ENCODE results near the gene ZFYVE28. TPM values are rescaled to one million over a fixed set of nuclear protein-coding genes. Genes with fewer than 3 reads are reported as not detected.
A peak's percentile ranks its signal among the peaks of the same experiment; 100 is the strongest.

Gene ZFYVE28
- total RNA-seq, 1 donor from 2014 or later: 0.39 TPM

DNA sequence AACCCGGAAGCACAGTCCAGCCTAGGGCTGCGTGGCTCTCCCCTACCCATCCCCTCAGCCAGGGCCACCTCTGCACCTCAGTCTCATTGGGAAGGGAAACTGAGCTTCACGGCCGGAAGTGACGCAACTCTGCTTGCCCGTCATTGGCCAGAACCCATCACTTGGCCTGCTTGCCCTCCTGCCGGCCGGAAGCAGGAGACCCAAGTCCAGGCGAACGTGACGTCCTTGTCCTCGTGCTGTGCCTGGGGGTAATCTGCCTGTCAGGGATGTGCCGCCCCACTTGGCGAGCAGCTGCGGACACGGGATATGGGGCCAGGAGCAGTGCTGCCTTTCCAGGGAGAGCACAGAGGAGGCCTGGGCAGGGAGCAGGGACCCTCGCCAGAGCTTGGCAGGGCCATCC, 31.2 kb downstream of the ZFYVE28 start:
- Mint-ChIP-seq H3K27ac (no peak overlapping the region), H3K27me3 (ENCODE audit: insufficient read depth, low read depth) (peaks cover 12% of the 10 kb centered on the region)
- no peak overlapping the region for H3K4me3 ChIP-seq

DNA sequence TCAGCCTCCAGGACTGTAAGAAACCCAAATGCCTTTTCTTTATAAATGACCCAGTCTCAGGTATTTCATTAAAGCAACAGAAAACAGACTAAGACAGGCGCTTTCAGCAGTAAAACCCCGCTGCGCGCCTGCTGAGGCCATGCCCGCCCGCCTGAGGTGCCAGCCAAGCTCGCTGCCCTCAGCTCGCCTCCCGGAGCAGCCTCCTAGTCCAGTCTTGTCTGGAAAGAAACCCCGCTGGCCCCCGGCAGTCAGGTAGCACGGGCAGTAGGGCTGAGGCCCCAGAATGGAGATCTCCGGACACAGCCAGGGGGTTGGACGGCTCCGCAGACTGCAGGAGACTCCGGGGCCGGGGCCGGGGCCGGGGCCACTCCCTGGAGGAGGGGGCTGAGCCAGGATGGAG, 31.7 kb downstream of the ZFYVE28 start:
- Mint-ChIP-seq H3K4me3 (no peak overlapping the region), H3K4me1 (peaks cover 40% of the 10 kb centered on the region), H3K27ac (no peak overlapping the region), H3K27me3 (ENCODE audit: insufficient read depth, low read depth) (peaks cover 11% of the 10 kb centered on the region), H3K36me3 (no peaks in the 10 kb centered on the region), H3K9me3 (peaks cover 2% of the 10 kb centered on the region)
- Histone ChIP-seq H2AFZ (replicated peaks) (no peak overlapping the region), H3K27me3 (peaks cover 9% of the 10 kb centered on the region), H3K4me2 (no peak overlapping the region), H3K36me3 (no peaks in the 10 kb centered on the region), H3K27ac (no peak overlapping the region), H3K4me1 (peaks cover 30% of the 10 kb centered on the region), H3K4me3 (no peak overlapping the region), H3K9ac (no peak overlapping the region), H3K9me3 (ENCODE audit: low read depth) (no peaks in the 10 kb centered on the region), H3F3A (ENCODE audit: low read depth) (peaks cover 12% of the 10 kb centered on the region), H4K20me1 (ENCODE audit: low read depth) (no peaks in the 10 kb centered on the region), H3K79me2 (ENCODE audit: low read depth) (no peaks in the 10 kb centered on the region)
- TF ChIP-seq EZH2phosphoT487 (IDR thresholded peaks at IDR 0.05) (no peak), EZH2 (IDR thresholded peaks at IDR 0.05) (no peak)
- TF ChIP-seq, protein P1, sequence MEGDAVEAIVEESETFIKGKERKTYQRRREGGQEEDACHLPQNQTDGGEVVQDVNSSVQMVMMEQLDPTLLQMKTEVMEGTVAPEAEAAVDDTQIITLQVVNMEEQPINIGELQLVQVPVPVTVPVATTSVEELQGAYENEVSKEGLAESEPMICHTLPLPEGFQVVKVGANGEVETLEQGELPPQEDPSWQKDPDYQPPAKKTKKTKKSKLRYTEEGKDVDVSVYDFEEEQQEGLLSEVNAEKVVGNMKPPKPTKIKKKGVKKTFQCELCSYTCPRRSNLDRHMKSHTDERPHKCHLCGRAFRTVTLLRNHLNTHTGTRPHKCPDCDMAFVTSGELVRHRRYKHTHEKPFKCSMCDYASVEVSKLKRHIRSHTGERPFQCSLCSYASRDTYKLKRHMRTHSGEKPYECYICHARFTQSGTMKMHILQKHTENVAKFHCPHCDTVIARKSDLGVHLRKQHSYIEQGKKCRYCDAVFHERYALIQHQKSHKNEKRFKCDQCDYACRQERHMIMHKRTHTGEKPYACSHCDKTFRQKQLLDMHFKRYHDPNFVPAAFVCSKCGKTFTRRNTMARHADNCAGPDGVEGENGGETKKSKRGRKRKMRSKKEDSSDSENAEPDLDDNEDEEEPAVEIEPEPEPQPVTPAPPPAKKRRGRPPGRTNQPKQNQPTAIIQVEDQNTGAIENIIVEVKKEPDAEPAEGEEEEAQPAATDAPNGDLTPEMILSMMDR (IDR thresholded peaks at IDR 0.05): no peak
- DNase-seq (ENCODE audit: low spot score): no peak

More for the DNA sequence above, 31.2 kb downstream of the ZFYVE28 start:
- no peak overlapping the region for H3K27ac ChIP-seq
- no peaks in the 10 kb centered on the region for H3K36me3 ChIP-seq
- no peak for DNase-seq (ENCODE audit: low spot score)
- H3K4me2 ChIP-seq: no peak overlapping the region
- TF ChIP-seq, protein P1 (IDR thresholded peaks at IDR 0.05): no peak
- TF ChIP-seq EZH2phosphoT487 (IDR thresholded peaks at IDR 0.05): no peak
- no peak for TF ChIP-seq EZH2 (IDR thresholded peaks at IDR 0.05)
- H4K20me1 ChIP-seq (ENCODE audit: low read depth): no peaks in the 10 kb centered on the region
- H3K4me1 Mint-ChIP-seq: peaks cover 42% of the 10 kb centered on the region
- H3K36me3 Mint-ChIP-seq: no peaks in the 10 kb centered on the region
- H3K79me2 ChIP-seq (ENCODE audit: low read depth): no peaks in the 10 kb centered on the region
- peaks cover 2% of the 10 kb centered on the region for H3K9me3 Mint-ChIP-seq
- H3K27me3 ChIP-seq: peaks cover 9% of the 10 kb centered on the region
- H3K9ac ChIP-seq: no peak overlapping the region
- H3F3A ChIP-seq (ENCODE audit: low read depth): peaks cover 12% of the 10 kb centered on the region
- H3K9me3 ChIP-seq (ENCODE audit: low read depth): no peaks in the 10 kb centered on the region
- H2AFZ ChIP-seq (replicated peaks): no peak overlapping the region
- H3K4me3 Mint-ChIP-seq: no peak overlapping the region
- H3K4me1 ChIP-seq: peaks cover 30% of the 10 kb centered on the region

GRCh38 chr4:2385516-2385915, 32.9 kb downstream of the ZFYVE28 start:
- peaks cover 4% of the 10 kb centered on the region for H3K27me3 ChIP-seq
- TF ChIP-seq EZH2phosphoT487 (IDR thresholded peaks at IDR 0.05) (no peak), EZH2 (IDR thresholded peaks at IDR 0.05) (no peak)
- TF ChIP-seq, protein P1 (IDR thresholded peaks at IDR 0.05): no peak
- no peaks in the 10 kb centered on the region for H4K20me1 ChIP-seq (ENCODE audit: low read depth)
- no peak overlapping the region for H3K27ac ChIP-seq
- no peak overlapping the region for H3K9ac ChIP-seq
- Mint-ChIP-seq H3K27me3 (ENCODE audit: insufficient read depth, low read depth) (peaks cover 8% of the 10 kb centered on the region), H3K36me3 (peaks cover 2% of the 10 kb centered on the region), H3K27ac (peak overlapping the region; percentile 96), H3K9me3 (peaks cover 8% of the 10 kb centered on the region), H3K4me1 (peaks cover 33% of the 10 kb centered on the region), H3K4me3 (peak overlapping the region; percentile 27)
- peaks cover 12% of the 10 kb centered on the region for H3F3A ChIP-seq (ENCODE audit: low read depth)
- H3K4me2 ChIP-seq: peak overlapping the region; percentile 20
- H3K36me3 ChIP-seq: no peaks in the 10 kb centered on the region
- no peak overlapping the region for H2AFZ ChIP-seq (replicated peaks)
- DNase-seq (ENCODE audit: low spot score): peak; percentile 68
- H3K9me3 ChIP-seq (ENCODE audit: low read depth): no peaks in the 10 kb centered on the region
- no peak overlapping the region for H3K4me3 ChIP-seq
- no peaks in the 10 kb centered on the region for H3K79me2 ChIP-seq (ENCODE audit: low read depth)
- H3K4me1 ChIP-seq: peaks cover 22% of the 10 kb centered on the region
